CD14-positive monocyte (primary cell): Measurements from ENCODE around the gene IMMP1L. TPM values are rescaled to one million over a fixed set of nuclear protein-coding genes. Genes with fewer than 3 reads are reported as not detected.

ENCODE experiments used
- DNase-seq, 3 donors: peaks; one replicate each; pipeline ENCODE4 v3.0.0-alpha.2; 2011 to 2022
- H2AFZ ChIP-seq: 2 replicates; pipeline ENCODE4 v1.6.0; 2012; ENCODE audit warnings: mild to moderate bottlenecking, low read depth, low read length, inconsistent platforms; ENCODE audit not compliant: insufficient read depth, poor library complexity, severe bottlenecking
- H3K27ac ChIP-seq, 2 donors: 1 replicate in 1 of 2; 2 replicates in 1 of 2; pipeline ENCODE4 v1.5.1; 2012 to 2013; ENCODE audit warnings: low read length in 2 of 2, control low read depth in 1 of 2, inconsistent platforms in 1 of 2, low read depth in 1 of 2, mild to moderate bottlenecking in 1 of 2
- H3K27me3 ChIP-seq, 2 donors: one replicate each; pipeline versions ENCODE4 v1.6.0 to v1.6.1; 2011 to 2013; ENCODE audit warnings: low read length in 2 of 2; ENCODE audit not compliant: control insufficient read depth in 2 of 2, insufficient read depth in 2 of 2
- H3K36me3 ChIP-seq, 2 donors: replicated peaks in 1 of 2; 1 replicate in 1 of 2; 2 replicates in 1 of 2; pipeline versions ENCODE4 v1.5.1 to v1.6.1; 2012 to 2013; ENCODE audit warnings: low read length in 2 of 2, control low read depth in 1 of 2, inconsistent platforms in 1 of 2, mild to moderate bottlenecking in 1 of 2; ENCODE audit not compliant: insufficient read depth in 2 of 2, control insufficient read depth in 1 of 2
- H3K4me1 ChIP-seq, 2 donors: 1 replicate in 1 of 2; 2 replicates in 1 of 2; pipeline versions ENCODE4 v1.5.1 to v1.6.1; 2012 to 2013; ENCODE audit warnings: low read length in 2 of 2, control low read depth in 1 of 2, inconsistent platforms in 1 of 2, mild to moderate bottlenecking in 1 of 2, moderate library complexity in 1 of 2; ENCODE audit not compliant: insufficient read depth in 2 of 2, control insufficient read depth in 1 of 2
- H3K4me2 ChIP-seq: replicated peaks from 2 replicates; pipeline ENCODE3; 2012; ENCODE audit warnings: low read length, moderate library complexity, mild to moderate bottlenecking; ENCODE audit not compliant: poor library complexity, severe bottlenecking; ENCODE audit errors: extremely low read depth
- H3K4me3 ChIP-seq, 3 experiments: fragments of 200-600 bp in 1 of 3; sonication (generic) in 1 of 3; replicated peaks in 1 of 3; 1 replicate in 2 of 3; 2 replicates in 1 of 3; pipeline ENCODE4 v1.5.1; 2011 to 2013; ENCODE audit warnings: low read length in 3 of 3, mild to moderate bottlenecking in 3 of 3, control low read depth in 2 of 3, low read depth in 2 of 3, inconsistent platforms in 1 of 3, moderate library complexity in 1 of 3
- H3K79me2 ChIP-seq: 2 replicates; pipeline ENCODE4 v1.6.0; 2012; ENCODE audit warnings: mild to moderate bottlenecking, control low read depth, inconsistent platforms, low read length, moderate library complexity; ENCODE audit not compliant: insufficient read depth
- H3K9ac ChIP-seq: 2 replicates; pipeline ENCODE4 v1.6.0; 2017; ENCODE audit warnings: low read length, mild to moderate bottlenecking; ENCODE audit not compliant: insufficient read depth, poor library complexity, severe bottlenecking
- H3K9me3 ChIP-seq, 2 donors: replicated peaks in 1 of 2; 1 replicate in 1 of 2; 2 replicates in 1 of 2; pipeline versions ENCODE4 v1.5.1 to v1.6.1; 2012 to 2013; ENCODE audit warnings: low read length in 2 of 2, control low read depth in 1 of 2; ENCODE audit not compliant: control insufficient read depth in 1 of 2, insufficient read depth in 1 of 2
- H4K20me1 ChIP-seq: 2 replicates; pipeline ENCODE4 v1.6.0; 2012; ENCODE audit warnings: mild to moderate bottlenecking, low read length, control low read depth, moderate library complexity; ENCODE audit not compliant: insufficient read depth
- H3K27ac Mint-ChIP-seq, 7 donors: one replicate each; pipeline ENCODE4 v1.8.0; 2020; ENCODE audit warnings: mild to moderate bottlenecking in 7 of 7, mixed read lengths in 7 of 7, moderate library complexity in 6 of 7, inconsistent platforms in 2 of 7
- H3K27me3 Mint-ChIP-seq, 3 donors: one replicate each; pipeline ENCODE4 v1.8.0; 2021 to 2022; ENCODE audit warnings: low read depth in 3 of 3, mild to moderate bottlenecking in 3 of 3, mixed read lengths in 3 of 3, moderate library complexity in 3 of 3, inconsistent platforms in 1 of 3
- H3K36me3 Mint-ChIP-seq, 2 donors: one replicate each; pipeline ENCODE4 v1.8.0; 2020; ENCODE audit warnings: mixed read lengths in 2 of 2, inconsistent platforms in 1 of 2, mild to moderate bottlenecking in 1 of 2
- H3K4me1 Mint-ChIP-seq: one replicate; pipeline ENCODE4 v1.8.0; 2020; ENCODE audit warnings: mild to moderate bottlenecking, mixed read lengths
- H3K4me3 Mint-ChIP-seq, 2 donors: one replicate each; pipeline ENCODE4 v1.8.0; 2020; ENCODE audit warnings: mild to moderate bottlenecking in 2 of 2, mixed read lengths in 2 of 2, moderate library complexity in 1 of 2
- H3K9me3 Mint-ChIP-seq, 7 donors: one replicate each; pipeline ENCODE4 v1.8.0; 2020 to 2022; ENCODE audit warnings: mixed read lengths in 7 of 7, mild to moderate bottlenecking in 6 of 7, moderate library complexity in 6 of 7, inconsistent platforms in 2 of 7
- CTCF ChIP-seq: fragments of 200-600 bp; IDR thresholded peaks from one replicate; pipeline ENCODE4 v1.8.0; 2022; ENCODE audit warnings: antibody characterized with exemption, mild to moderate bottlenecking
- WGBS: methylation state at CpG from one replicate; pipeline ENCODE4 v1.1.5; 2013; ENCODE audit warnings: missing lambda C conversion rate; ENCODE audit not compliant: insufficient coverage; 5-methylcytosine and 5-hydroxymethylcytosine counted together
- intact Hi-C, 2 donors: fragments of 100-400 bp; cut with micrococcal nuclease; formaldehyde crosslinking; loops; one replicate each; pipeline versions ENCODE4 v1.15.0 to v1.15.1; 2023
- polyA plus RNA-seq, 3 donors: library from polyadenylated mRNA; depleted of rRNA in 1 of 3; unstranded in 2 of 3; stranded (reverse) in 1 of 3; fragments of 300-500 nt in 2 of 3; fragments of >200 nt in 1 of 3; fragmentation: Illumina TruSeq in 2 of 3; gene quantifications; 1 replicate in 2 of 3; 2 replicates in 1 of 3; pipeline ENCODE4 v1.2.3, GENCODE V29; 2012 to 2021

Gene IMMP1L
- polyA plus RNA-seq, 3 donors: 0.53 to 5.0 (median 4.7) TPM

- Histone ChIP-seq H3K9ac (no peak overlapping the region), H2AFZ (no peak overlapping the region), H3K36me3 (peaks cover 0 to 4% of the 10 kb centered on the region in 2 donors), H3K4me2 (no peak overlapping the region), H3K27ac (no peak overlapping the region), H3K27me3 (no peaks in the 10 kb centered on the region), H3K79me2 (no peaks in the 10 kb centered on the region), H3K4me3 (no peak overlapping the region), H3K9me3 (no peaks in the 10 kb centered on the region), H3K4me1 (no peaks in the 10 kb centered on the region), H4K20me1 (no peaks in the 10 kb centered on the region)
- Mint-ChIP-seq H3K9me3 (no peaks in the 10 kb centered on the region), H3K4me3 (no peak overlapping the region), H3K36me3 (peaks cover 4 to 5% of the 10 kb centered on the region in 2 donors), H3K27ac (no peak overlapping the region), H3K27me3 (no peaks in the 10 kb centered on the region), H3K4me1 (no peaks in the 10 kb centered on the region)
- WGBS: 86% methylated on average over 1 of the region's 1 CpG
- intact Hi-C loops: no loop called here
- no peak for TF ChIP-seq CTCF
- no peak for DNase-seq
Measured at GRCh38 chr11:31422703-31423102, 86.7 kb downstream of the IMMP1L start.

- DNase-seq: no peak
- no peak overlapping the region for H3K27ac ChIP-seq
- intact Hi-C loops: no loop called here
- H3K27ac Mint-ChIP-seq: no peak overlapping the region
- no peak overlapping the region for H3K9ac ChIP-seq
- no peaks in the 10 kb centered on the region for H3K36me3 ChIP-seq
- H3K4me1 Mint-ChIP-seq: no peaks in the 10 kb centered on the region
- no peaks in the 10 kb centered on the region for H3K79me2 ChIP-seq
- no peaks in the 10 kb centered on the region for H4K20me1 ChIP-seq
- H3K27me3 ChIP-seq: no peaks in the 10 kb centered on the region
- no peaks in the 10 kb centered on the region for H3K36me3 Mint-ChIP-seq
- TF ChIP-seq CTCF: no peak
- no peaks in the 10 kb centered on the region for H3K9me3 ChIP-seq
- no peaks in the 10 kb centered on the region for H3K4me1 ChIP-seq
- no peaks in the 10 kb centered on the region for H3K9me3 Mint-ChIP-seq
- no peak overlapping the region for H3K4me3 Mint-ChIP-seq
- H3K4me3 ChIP-seq: no peak overlapping the region
- no peaks in the 10 kb centered on the region for H3K27me3 Mint-ChIP-seq
- no peak overlapping the region for H3K4me2 ChIP-seq
- no peak overlapping the region for H2AFZ ChIP-seq
- WGBS: 80% methylated on average over 1 of the region's 2 CpGs
Measured at GRCh38 chr11:31421820-31422219, 87.6 kb downstream of the IMMP1L start.
